Spinal cord (tissue), 10 donors: ENCODE measurements around the gene SV2C. TPM values are rescaled to one million over a fixed set of nuclear protein-coding genes. Genes with fewer than 3 reads are reported as not detected.
"Not testable (repeated sequence)": the region's sequence is repeated elsewhere in the genome, so short reads cannot be mapped to it uniquely, and the experiment has no call there.

ENCODE experiments used
- DNase-seq, 6 donors: peaks; one replicate each; pipeline versions ENCODE4 v3.0.0 to v3.0.0-alpha.2; 2013 to 2015; ENCODE audit warnings: low spot score in 6 of 6, low read depth in 4 of 6
- H3K27ac ChIP-seq: one replicate; pipeline ENCODE4 v1.5.1; 2013; ENCODE audit warnings: low read depth, low read length, control low read depth
- H3K27me3 ChIP-seq: one replicate; pipeline ENCODE4 v1.6.1; 2013; ENCODE audit warnings: low read length; ENCODE audit not compliant: control insufficient read depth, insufficient read depth
- H3K36me3 ChIP-seq: one replicate; pipeline ENCODE4 v1.6.1; 2013; ENCODE audit warnings: low read length; ENCODE audit not compliant: control insufficient read depth, insufficient read depth
- H3K4me1 ChIP-seq: one replicate; pipeline ENCODE4 v1.6.1; 2013; ENCODE audit warnings: low read length; ENCODE audit not compliant: control insufficient read depth, insufficient read depth
- H3K4me3 ChIP-seq: one replicate; pipeline ENCODE4 v1.5.1; 2013; ENCODE audit warnings: low read depth, low read length, control low read depth
- H3K9me3 ChIP-seq: one replicate; pipeline ENCODE4 v1.6.1; 2013; ENCODE audit warnings: low read length; ENCODE audit not compliant: control insufficient read depth, insufficient read depth
- WGBS: methylation state at CpG from one replicate; pipeline ENCODE4 v1.1.5; 2013; ENCODE audit warnings: missing lambda C conversion rate; ENCODE audit not compliant: insufficient coverage; 5-methylcytosine and 5-hydroxymethylcytosine counted together
- long read RNA-seq, 4 donors: transcript quantifications; one replicate each; lab custom pipeline, GENCODE V29; 2026
- polyA plus RNA-seq, 2 donors: library from polyadenylated mRNA; unstranded; fragments of 120-200 nt; gene quantifications; one replicate each; pipeline ENCODE4 v1.2.1, GENCODE V29; 2013; ENCODE audit not compliant: insufficient read length in 2 of 2
- total RNA-seq, 2 donors: library from RNA; depleted of rRNA in 1 of 2; stranded (reverse); fragments of 120-200 nt in 1 of 2; fragments of >200 nt in 1 of 2; gene quantifications; one replicate each; pipeline versions ENCODE4 v1.2.3 to v1.2.4, GENCODE V29; 2013 to 2014
- donor health status: healthy.

The SV2C gene, protein sequence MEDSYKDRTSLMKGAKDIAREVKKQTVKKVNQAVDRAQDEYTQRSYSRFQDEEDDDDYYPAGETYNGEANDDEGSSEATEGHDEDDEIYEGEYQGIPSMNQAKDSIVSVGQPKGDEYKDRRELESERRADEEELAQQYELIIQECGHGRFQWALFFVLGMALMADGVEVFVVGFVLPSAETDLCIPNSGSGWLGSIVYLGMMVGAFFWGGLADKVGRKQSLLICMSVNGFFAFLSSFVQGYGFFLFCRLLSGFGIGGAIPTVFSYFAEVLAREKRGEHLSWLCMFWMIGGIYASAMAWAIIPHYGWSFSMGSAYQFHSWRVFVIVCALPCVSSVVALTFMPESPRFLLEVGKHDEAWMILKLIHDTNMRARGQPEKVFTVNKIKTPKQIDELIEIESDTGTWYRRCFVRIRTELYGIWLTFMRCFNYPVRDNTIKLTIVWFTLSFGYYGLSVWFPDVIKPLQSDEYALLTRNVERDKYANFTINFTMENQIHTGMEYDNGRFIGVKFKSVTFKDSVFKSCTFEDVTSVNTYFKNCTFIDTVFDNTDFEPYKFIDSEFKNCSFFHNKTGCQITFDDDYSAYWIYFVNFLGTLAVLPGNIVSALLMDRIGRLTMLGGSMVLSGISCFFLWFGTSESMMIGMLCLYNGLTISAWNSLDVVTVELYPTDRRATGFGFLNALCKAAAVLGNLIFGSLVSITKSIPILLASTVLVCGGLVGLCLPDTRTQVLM
- total RNA-seq (10 to 100 TPM; 16.2 to 66.7 TPM), polyA plus RNA-seq (10 to 100 TPM; 39.4 to 41.0 TPM)
- long read RNA-seq, donor 1, full-length matches to known transcripts, result 4 of 4 reads
- long read RNA-seq, donor 1, partial matches to known transcripts, result 0 of 4 reads
- long read RNA-seq, donor 1, other reads (novel, unspliced or antisense), result 0 of 4 reads
- long read RNA-seq, donor 2, result 0 reads
- long read RNA-seq, donor 3, full-length matches to known transcripts, result 2 of 8 reads
- long read RNA-seq, donor 3, partial matches to known transcripts, result 6 of 8 reads
- long read RNA-seq, donor 3, other reads (novel, unspliced or antisense), result 0 of 8 reads
- long read RNA-seq, donor 4, result 0 reads

DNA sequence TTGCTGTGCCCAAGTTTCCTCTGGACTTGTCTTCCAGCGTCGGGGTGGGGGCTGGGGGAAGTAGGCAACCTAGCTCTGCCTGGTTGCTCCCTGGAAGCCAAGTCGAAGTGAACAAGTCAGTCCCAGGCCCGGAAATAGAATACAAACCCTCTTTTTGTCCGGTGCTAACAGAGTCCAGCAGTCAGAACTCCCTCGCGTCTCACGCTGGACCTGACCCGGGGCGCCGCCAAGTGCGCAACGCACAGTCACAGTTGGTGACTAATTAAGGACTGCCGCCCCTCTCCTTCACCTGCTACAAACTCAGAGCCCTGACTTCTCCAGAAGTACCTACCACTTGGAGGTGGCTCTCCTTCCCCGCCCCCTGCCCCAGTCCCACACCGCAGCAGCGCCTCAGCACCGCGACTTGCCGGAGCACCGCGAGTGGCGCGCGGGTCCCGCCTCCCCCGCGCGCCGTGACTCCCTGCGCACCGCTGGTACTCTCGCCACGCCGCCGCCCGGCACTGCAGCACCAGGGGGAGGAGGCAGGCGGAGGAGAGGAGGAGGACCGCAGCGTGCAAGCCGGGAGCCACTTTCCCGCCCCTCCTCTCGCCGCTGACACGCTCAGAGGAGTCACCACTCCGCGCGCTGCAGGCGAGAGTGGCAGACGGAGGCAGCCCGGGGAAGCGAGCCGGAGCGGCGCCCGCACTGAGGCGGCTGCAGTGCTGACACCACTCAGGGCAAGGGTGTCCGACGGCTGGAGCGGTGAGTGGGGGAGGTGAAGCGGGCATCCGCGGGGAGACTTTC lies at the start of gene SV2C:
SV2C (plus strand) TSS at position 612 of the 783 bp plus-strand sequence. CDS start 48,368 bp downstream, outside the sequence.
- DNase-seq, result peak in 4 of 6 donors; percentile 20 to 90 (median 60)
- Histone ChIP-seq H3K36me3 (no peaks in the 10 kb centered on the region), H3K9me3 (no peaks in the 10 kb centered on the region), H3K27ac (peak within 1 kb of the TSS; percentile 64), H3K27me3 (peaks cover 38% of the 10 kb centered on the region), H3K4me1 (peaks cover 33% of the 10 kb centered on the region), H3K4me3 (peak within 1 kb of the TSS; percentile 48)
- WGBS, result under 1% methylated on average over 63 of the region's 63 CpGs

DNA sequence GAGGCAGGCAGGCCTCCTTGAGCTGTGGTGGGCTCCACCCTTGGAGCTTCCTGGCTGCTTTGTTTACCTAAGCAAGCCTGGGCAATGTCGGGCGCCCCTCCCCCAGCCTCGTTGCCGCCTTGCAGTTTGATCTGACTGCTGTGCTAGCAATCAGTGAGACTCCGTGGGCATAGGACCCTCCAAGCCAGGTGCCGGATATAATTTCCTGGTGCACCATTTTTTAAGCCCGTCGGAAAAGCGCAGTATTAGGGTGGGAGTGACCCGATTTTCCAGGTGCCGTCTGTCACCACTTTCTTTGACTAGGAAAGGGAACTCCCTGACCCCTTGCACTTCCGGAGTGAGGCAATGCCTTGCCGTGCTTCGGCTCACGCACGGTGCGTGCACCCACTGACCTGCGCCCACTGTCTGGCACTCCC lies 45.4 kb upstream of the SV2C start:
- H3K36me3 ChIP-seq, H3K4me3 ChIP-seq, H3K4me1 ChIP-seq, H3K27me3 ChIP-seq, DNase-seq, H3K27ac ChIP-seq, H3K9me3 ChIP-seq: not testable (repeated sequence)
- WGBS, result 28% methylated on average over 16 of the region's 18 CpGs

DNA sequence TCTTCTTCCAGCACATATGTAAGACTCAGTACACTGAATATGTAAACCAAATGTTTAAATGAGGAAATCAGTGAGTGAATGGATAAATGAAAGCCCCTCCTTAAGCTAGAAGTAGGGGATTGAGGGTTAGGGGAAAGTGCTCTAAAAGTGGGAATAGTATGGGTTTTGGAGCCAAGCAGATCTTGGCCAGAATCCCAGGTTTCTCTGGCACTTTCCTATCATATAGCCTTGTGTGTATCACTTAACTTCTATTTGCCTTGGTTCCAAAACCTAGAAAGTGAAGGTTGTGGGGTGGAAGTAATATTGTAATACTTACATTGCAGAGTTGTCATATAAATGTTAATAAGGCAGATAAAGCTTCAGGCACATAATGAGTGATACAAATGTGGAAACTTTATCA lies 45.0 kb upstream of the SV2C start:
- Histone ChIP-seq H3K27me3 (no peaks in the 10 kb centered on the region), H3K4me3 (no peak overlapping the region), H3K9me3 (no peaks in the 10 kb centered on the region), H3K27ac (no peak overlapping the region), H3K36me3 (no peaks in the 10 kb centered on the region), H3K4me1 (no peaks in the 10 kb centered on the region)
- DNase-seq, result peak in 2 of 6 donors; percentile 47 to 54

DNA sequence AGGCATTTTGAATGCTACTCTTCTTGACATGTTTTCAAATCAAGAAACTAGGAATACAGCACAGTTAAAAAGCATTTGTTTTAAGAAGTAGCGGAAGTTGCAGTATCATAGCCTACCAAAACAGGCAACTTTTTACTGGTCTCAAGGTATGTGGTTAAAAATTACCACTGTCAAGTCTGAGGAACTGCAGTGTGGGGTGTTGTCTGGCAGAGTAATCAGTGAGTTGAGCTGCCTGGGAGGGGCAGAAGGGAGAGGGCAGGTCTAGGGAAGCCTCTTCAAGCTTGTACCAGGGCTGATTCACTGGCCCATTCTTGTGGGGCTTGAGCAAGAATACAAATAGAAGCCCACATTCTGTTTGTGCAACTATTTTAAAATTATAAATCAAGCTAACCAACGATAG lies 42.4 kb upstream of the SV2C start:
- WGBS, result 83% methylated on average over 1 of the region's 2 CpGs
- Histone ChIP-seq H3K4me3 (no peak overlapping the region), H3K27me3 (no peaks in the 10 kb centered on the region), H3K36me3 (no peaks in the 10 kb centered on the region), H3K27ac (no peak overlapping the region), H3K9me3 (peaks cover 3% of the 10 kb centered on the region), H3K4me1 (no peaks in the 10 kb centered on the region)
- DNase-seq, result no peak

DNA sequence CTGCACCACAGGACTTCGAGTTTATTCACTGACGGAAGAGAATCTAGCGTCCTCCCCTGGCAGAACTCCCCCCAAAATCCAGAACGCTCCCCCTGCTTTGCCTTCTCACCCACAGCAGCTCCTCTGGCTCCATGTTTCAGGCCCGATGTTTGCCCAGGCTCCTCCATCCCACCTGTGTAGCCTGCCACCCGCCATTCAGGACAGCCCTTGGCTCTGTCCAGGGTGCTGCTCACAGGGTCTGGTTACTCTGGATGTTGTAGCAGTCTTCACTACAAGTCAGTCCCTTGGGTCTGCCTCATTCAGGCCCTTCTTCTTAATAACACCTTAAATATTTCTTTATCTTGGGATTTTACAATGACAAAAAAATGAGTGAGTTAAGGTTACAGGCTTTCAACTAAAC lies 41.3 kb upstream of the SV2C start:
- WGBS, result 50% methylated on average over 4 of the region's 6 CpGs
- Histone ChIP-seq H3K4me1 (no peaks in the 10 kb centered on the region), H3K27me3 (no peaks in the 10 kb centered on the region), H3K27ac (no peak overlapping the region), H3K9me3 (peaks cover 3% of the 10 kb centered on the region), H3K36me3 (no peaks in the 10 kb centered on the region), H3K4me3 (no peak overlapping the region)
- DNase-seq, result no peak

DNA sequence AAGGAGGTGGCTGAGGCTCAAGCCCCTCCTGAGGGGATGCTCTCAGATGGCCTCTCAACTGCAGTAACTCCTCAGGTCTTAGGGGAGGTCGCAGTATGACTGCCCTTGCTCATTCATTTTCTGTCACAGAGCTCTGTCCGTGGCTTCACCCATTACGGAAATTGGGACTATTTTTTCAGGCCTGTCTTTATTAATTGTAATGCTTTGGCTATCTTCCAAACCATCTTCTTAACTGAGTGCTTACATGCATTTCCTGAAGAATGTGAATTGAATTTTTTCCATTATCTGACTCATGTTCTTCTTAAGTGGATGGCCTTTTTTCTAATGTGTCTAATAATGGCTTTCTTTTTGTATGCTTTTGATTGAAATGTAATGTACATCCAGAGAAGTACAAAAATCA lies 36.4 kb upstream of the SV2C start:
- Histone ChIP-seq H3K27ac (no peak overlapping the region), H3K4me1 (no peaks in the 10 kb centered on the region), H3K36me3 (no peaks in the 10 kb centered on the region), H3K9me3 (peaks cover 3% of the 10 kb centered on the region), H3K4me3 (no peak overlapping the region), H3K27me3 (no peaks in the 10 kb centered on the region)
- WGBS, result 100% methylated on average over 1 of the region's 3 CpGs
- DNase-seq, result peak in 1 of 6 donors; percentile 38

DNA sequence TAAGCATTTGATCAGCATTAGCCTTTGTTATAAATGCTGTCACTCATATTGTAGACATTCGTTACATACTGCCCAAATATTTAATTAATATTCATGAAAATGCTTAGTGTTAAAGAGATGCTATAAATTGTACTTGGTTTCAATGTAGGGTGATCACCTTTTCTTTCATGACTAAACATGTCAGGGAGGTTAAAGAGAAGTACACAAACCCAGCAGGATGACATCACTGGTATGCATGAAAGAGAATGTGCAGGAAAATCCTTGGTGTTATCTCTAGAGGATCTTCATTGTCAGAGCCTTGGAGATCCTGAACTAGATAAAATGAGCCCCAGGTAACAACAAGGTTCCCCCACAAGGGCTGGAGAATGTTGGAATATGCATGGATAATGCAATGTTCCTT lies 33.0 kb upstream of the SV2C start:
- no peak for DNase-seq
- no CpG with 5 or more reads among the region's 1 CpG for WGBS
- H3K36me3 ChIP-seq, result no peaks in the 10 kb centered on the region
- H3K9me3 ChIP-seq, result peaks cover under 1% of the 10 kb centered on the region
- no peak overlapping the region for H3K4me3 ChIP-seq
- no peak overlapping the region for H3K27ac ChIP-seq
- no peaks in the 10 kb centered on the region for H3K4me1 ChIP-seq
- no peaks in the 10 kb centered on the region for H3K27me3 ChIP-seq

DNA sequence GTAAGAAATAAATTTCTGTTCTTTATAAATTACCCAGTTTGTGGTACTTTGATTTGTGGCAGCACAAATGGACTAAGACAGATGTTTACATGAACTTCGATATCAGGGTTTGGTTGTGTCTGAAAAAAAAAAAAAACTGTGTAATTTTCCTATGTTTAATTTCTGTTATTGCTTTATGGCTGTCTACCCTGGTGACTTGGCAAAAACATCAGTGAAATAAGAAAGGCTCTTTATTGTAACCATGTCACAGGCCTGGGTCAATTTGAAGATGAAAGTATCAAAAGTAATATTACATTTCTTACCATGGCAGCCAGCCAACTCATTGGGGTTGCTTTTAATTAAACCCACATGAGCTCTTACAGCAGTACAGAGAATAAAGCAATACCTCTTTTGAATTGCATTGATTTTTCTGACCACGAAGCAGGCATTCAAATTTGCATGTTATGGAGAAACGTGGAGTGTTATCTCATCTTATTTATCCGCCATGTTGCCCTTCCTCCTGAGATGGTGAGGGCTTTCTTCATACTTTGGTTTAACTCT lies 20.6 kb upstream of the SV2C start:
- H3K4me1 ChIP-seq, result no peaks in the 10 kb centered on the region
- DNase-seq, result peak in 1 of 6 donors; percentile 70
- H3K27me3 ChIP-seq, result no peaks in the 10 kb centered on the region
- WGBS, result 80% methylated on average over 2 of the region's 4 CpGs
- H3K4me3 ChIP-seq, result no peak overlapping the region
- no peak overlapping the region for H3K27ac ChIP-seq
- no peaks in the 10 kb centered on the region for H3K9me3 ChIP-seq
- no peaks in the 10 kb centered on the region for H3K36me3 ChIP-seq

DNA sequence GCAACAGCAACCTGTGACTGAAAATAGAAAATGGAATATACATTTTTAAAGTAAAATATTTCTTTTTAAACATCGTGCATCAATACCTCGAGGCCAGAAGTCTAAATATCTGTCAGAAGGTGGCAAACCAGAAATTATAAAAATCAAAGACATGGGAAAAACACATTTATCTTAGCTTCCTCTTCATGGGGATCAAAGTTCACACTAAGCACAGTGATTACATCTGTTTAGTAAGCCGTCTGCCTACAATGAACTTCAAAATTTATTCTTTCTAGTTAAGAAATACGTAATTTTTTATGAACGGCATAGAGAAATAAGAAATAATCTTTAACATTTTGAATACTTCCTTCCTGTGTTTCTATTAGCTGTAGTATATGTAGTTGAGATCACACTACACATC lies 17.9 kb upstream of the SV2C start:
- Histone ChIP-seq H3K27ac (no peak overlapping the region), H3K36me3 (no peaks in the 10 kb centered on the region), H3K27me3 (no peaks in the 10 kb centered on the region), H3K9me3 (no peaks in the 10 kb centered on the region), H3K4me3 (no peak overlapping the region), H3K4me1 (no peaks in the 10 kb centered on the region)
- no peak for DNase-seq
- no CpG with 5 or more reads among the region's 5 CpGs for WGBS
